ENCODE results near the gene PKD1L1. TPM values are rescaled to one million over a fixed set of nuclear protein-coding genes. Genes with fewer than 3 reads are reported as not detected.
"Not testable (repeated sequence)": the region's sequence is repeated elsewhere in the genome, so short reads cannot be mapped to it uniquely, and the experiment has no call there.

The PKD1L1 gene
- polyA plus RNA-seq, 1 donor from 2014 or later = 0.06 TPM

DNA sequence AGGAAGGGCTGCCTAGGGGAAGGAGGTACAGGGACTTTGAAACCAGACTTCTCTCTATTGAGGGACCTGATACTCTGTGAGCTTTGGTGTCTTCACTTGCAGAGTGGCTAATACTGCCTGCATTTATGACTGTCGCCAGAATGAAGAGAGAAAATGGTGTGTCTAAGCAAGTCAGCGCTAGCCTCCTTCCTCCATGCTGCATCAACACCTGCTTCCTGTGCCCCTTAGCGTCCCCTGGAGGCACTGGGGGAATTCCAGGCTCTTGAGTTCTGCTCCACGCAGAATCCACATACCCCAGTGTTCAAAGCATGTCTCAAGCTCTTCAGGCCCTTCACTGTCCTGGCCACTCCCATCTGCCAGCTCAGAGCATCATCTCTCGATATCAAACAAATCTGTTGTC is 140.5 kb downstream of the PKD1L1 start:
- Mint-ChIP-seq H3K4me3 (peak overlapping the region in 1 of 4 donors; percentile 14), H3K27me3 (no peaks in the 10 kb centered on the region), H3K9me3 (no peaks in the 10 kb centered on the region), H3K27ac (peak overlapping the region in 1 of 3 donors; percentile 36), H3K36me3 (no peaks in the 10 kb centered on the region), H3K4me1 (peaks cover 16 to 27% (median 27%) of the 10 kb centered on the region in 3 donors)

- H3K9me3 Mint-ChIP-seq = no peaks in the 10 kb centered on the region
- H3K27ac Mint-ChIP-seq = no peak overlapping the region
- peak overlapping the region in 2 of 4 donors; percentile 6 to 83 for H3K4me3 Mint-ChIP-seq
- H3K27me3 Mint-ChIP-seq = no peaks in the 10 kb centered on the region
- H3K36me3 Mint-ChIP-seq = no peaks in the 10 kb centered on the region
- H3K4me1 Mint-ChIP-seq = peaks cover 16 to 27% (median 27%) of the 10 kb centered on the region in 3 donors
These were observed 141.1 kb downstream of the PKD1L1 start for GRCh38 chr7:47807126-47807525.

DNA sequence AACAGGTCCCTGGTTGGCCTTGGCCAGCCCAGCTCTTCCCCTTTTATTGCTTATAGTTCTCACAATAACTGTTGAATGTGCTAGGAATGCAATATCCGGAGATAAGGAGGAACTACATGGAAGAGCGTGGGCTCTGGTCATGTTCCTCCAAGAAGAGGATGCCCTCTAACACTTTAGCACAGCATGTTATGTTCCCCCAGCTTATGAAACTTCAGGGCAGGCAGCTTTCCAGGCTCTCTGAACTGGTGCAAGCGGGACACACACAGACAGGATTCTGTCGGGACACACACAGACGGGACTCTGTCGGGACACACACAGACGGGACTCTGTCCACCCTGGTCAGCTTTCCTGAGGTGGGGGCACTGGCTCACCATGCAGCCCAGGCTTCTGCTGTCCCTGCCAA is 141.6 kb downstream of the PKD1L1 start:
- Mint-ChIP-seq H3K9me3 (no peaks in the 10 kb centered on the region), H3K27me3 (no peaks in the 10 kb centered on the region), H3K27ac (no peak overlapping the region), H3K4me3 (peak overlapping the region in 1 of 4 donors; percentile 83), H3K36me3 (no peaks in the 10 kb centered on the region), H3K4me1 (peaks cover 16 to 27% (median 25%) of the 10 kb centered on the region in 3 donors)

GRCh38 chr7:47804767-47805545 is 143.3 kb downstream of the PKD1L1 start:
- Mint-ChIP-seq H3K4me1 (peaks cover 5 to 14% (median 11%) of the 10 kb centered on the region in 3 donors), H3K36me3 (peaks cover 2% of the 10 kb centered on the region), H3K9me3 (no peaks in the 10 kb centered on the region), H3K27ac (no peak overlapping the region), H3K27me3 (no peaks in the 10 kb centered on the region), H3K4me3 (no peak overlapping the region)

DNA sequence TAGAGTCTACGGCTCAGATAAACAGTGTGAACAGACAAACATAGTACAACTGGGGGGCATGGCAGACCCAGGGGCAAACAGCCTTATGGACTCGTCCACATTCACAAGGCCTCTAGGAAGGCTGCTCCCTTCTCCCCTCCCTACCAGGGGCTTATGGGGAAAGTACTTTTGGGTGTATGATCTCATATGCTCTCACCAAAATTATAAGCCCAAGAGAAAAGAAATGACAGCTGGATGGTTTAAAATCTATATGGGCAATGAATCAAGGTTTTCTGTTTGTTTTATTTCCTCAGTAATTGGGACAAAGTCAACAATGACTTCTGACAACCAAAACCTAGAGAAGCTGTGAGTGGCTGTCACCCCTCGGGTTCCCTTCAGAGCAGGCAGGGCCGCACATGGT is 144.4 kb downstream of the PKD1L1 start:
- Mint-ChIP-seq H3K27ac (no peak overlapping the region), H3K27me3 (no peaks in the 10 kb centered on the region), H3K36me3 (peaks cover 2% of the 10 kb centered on the region), H3K4me3 (no peak overlapping the region), H3K4me1 (peaks cover 4 to 14% (median 13%) of the 10 kb centered on the region in 3 donors), H3K9me3 (no peaks in the 10 kb centered on the region)

GRCh38 chr7:47803025-47803424 is 145.2 kb downstream of the PKD1L1 start:
- Mint-ChIP-seq H3K27me3 (no peaks in the 10 kb centered on the region), H3K4me3 (no peak overlapping the region), H3K36me3 (peaks cover 2% of the 10 kb centered on the region), H3K27ac (no peak overlapping the region), H3K9me3 (no peaks in the 10 kb centered on the region), H3K4me1 (peaks cover 4 to 12% (median 11%) of the 10 kb centered on the region in 3 donors)

GRCh38 chr7:47801423-47801822 is 146.8 kb downstream of the PKD1L1 start:
- H3K27ac Mint-ChIP-seq = no peak overlapping the region
- H3K36me3 Mint-ChIP-seq = peaks cover 2% of the 10 kb centered on the region
- no peaks in the 10 kb centered on the region for H3K27me3 Mint-ChIP-seq
- H3K4me1 Mint-ChIP-seq = peaks cover 0 to 4% (median 3%) of the 10 kb centered on the region in 3 donors
- H3K4me3 Mint-ChIP-seq = no peak overlapping the region
- no peaks in the 10 kb centered on the region for H3K9me3 Mint-ChIP-seq

DNA sequence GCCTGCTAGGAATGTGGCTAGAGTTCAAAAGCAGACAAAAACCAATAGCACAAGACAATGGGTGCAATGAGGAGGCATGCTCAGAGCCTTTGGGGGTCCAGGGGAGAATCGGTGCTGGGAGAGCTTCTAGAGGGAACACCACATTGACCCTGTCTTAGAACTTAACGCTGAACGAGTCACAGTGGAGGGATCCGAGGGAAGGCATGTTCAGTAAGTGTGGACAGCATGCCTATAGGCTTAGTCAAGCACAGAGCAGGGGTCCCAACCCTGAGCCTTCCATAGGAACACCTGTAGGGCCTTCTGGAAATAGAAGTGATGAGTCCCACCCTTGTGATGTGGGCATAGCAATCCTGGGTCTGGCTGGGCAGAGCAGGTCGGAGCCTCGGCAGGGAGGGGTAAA is 148.7 kb downstream of the PKD1L1 start:
- H3K4me1 Mint-ChIP-seq = peaks cover 0 to 3% (median 0%) of the 10 kb centered on the region in 3 donors
- no peaks in the 10 kb centered on the region for H3K27me3 Mint-ChIP-seq
- peaks cover 4% of the 10 kb centered on the region for H3K36me3 Mint-ChIP-seq
- H3K4me3 Mint-ChIP-seq = no peak overlapping the region
- no peaks in the 10 kb centered on the region for H3K9me3 Mint-ChIP-seq
- H3K27ac Mint-ChIP-seq = no peak overlapping the region

GRCh38 chr7:47796347-47796746 is 151.9 kb downstream of the PKD1L1 start:
- Mint-ChIP-seq H3K27me3 (peaks cover 3% of the 10 kb centered on the region), H3K36me3 (peaks cover 5% of the 10 kb centered on the region), H3K4me1 (peaks cover 0 to 8% (median 3%) of the 10 kb centered on the region in 3 donors), H3K27ac (no peak overlapping the region), H3K9me3 (no peaks in the 10 kb centered on the region), H3K4me3 (no peak overlapping the region)

DNA sequence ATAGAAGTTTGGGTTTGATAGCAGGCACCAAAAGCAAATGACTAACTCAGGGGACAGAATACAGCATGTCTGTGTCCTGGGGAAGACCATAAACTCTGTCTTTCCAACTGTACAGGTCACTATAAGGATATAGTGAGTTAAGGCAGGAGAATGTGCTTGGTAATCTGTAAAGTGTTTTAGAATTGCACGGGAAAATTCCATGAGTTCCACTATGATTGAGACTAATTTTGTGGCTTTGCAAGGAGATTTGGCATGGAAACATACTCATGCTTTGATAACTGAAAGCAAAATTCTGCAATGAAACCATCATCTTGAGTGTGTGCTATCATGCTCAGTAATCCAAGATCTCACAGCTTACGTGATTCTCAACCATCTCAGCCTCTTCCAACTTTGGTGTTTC is 152.6 kb downstream of the PKD1L1 start:
- no peaks in the 10 kb centered on the region for H3K9me3 Mint-ChIP-seq
- peaks cover 0 to 8% (median 3%) of the 10 kb centered on the region in 3 donors for H3K4me1 Mint-ChIP-seq
- no peak overlapping the region for H3K4me3 Mint-ChIP-seq
- peaks cover 8% of the 10 kb centered on the region for H3K36me3 Mint-ChIP-seq
- H3K27me3 Mint-ChIP-seq = peaks cover 3% of the 10 kb centered on the region
- H3K27ac Mint-ChIP-seq = no peak overlapping the region

DNA sequence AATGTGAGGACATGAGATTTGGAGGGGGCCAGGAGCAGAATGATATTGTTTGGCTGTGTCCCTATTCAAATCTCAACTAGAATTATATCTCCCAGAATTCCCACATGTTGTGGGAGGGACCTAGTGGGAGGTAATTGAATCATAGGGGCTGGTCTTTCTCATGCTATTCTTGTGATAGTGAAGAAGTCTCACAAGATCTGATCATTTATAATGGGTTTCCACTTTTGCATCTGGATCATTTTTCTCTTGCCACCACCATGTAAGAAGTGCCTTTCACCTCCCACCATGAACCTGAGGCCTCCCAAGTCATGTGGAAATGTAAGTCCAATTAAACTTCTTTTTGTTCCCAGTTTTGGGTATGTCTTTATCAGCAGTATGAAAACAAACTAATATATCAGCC is 153.1 kb downstream of the PKD1L1 start:
- H3K27ac Mint-ChIP-seq, H3K36me3 Mint-ChIP-seq, H3K4me1 Mint-ChIP-seq, H3K4me3 Mint-ChIP-seq, H3K9me3 Mint-ChIP-seq, H3K27me3 Mint-ChIP-seq: not testable (repeated sequence)

GRCh38 chr7:47794016-47794415 is 154.2 kb downstream of the PKD1L1 start:
- Mint-ChIP-seq H3K4me3 (no peak overlapping the region), H3K9me3 (no peaks in the 10 kb centered on the region), H3K4me1 (peaks cover 0 to 6% (median 3%) of the 10 kb centered on the region in 3 donors), H3K27me3 (peaks cover 3% of the 10 kb centered on the region), H3K27ac (no peak overlapping the region), H3K36me3 (peaks cover 6% of the 10 kb centered on the region)

- H3K9me3 Mint-ChIP-seq, H3K4me1 Mint-ChIP-seq, H3K36me3 Mint-ChIP-seq, H3K27me3 Mint-ChIP-seq, H3K4me3 Mint-ChIP-seq: not testable (repeated sequence)
- H3K27ac Mint-ChIP-seq = peak overlapping the region in 1 of 3 donors; percentile 41
These were observed 155.1 kb downstream of the PKD1L1 start for GRCh38 chr7:47793186-47793585.

DNA sequence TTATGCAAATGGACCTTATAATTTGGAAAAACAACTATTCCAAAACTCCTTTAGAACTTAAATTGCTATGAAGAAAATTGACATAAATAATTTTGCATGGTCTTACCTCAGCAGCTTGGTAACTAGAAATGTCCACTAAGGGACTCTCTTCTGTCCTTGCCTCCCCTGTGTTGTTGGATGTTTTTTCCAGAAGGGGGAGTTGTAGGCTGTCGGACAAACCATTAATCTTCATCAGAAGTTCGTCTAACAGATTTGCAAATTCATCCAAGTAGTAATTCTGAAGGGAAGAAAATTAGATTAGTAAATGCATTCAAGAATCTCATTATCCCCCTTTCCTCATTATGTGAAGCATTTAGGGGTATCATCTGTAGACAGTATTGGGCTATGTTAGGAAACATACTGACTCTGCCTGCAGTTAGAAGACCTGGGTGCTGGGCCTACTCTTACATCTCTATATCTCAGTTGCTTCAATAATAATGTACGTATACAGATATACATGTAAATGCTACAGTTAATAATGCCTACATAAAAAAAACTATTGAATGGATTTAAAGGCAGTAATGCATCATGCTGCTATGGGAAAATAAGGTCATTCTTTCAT is 155.6 kb downstream of the PKD1L1 start:
- Mint-ChIP-seq H3K9me3 (no peaks in the 10 kb centered on the region), H3K27ac (no peak overlapping the region), H3K4me1 (peaks cover 0 to 5% (median 3%) of the 10 kb centered on the region in 3 donors), H3K4me3 (no peak overlapping the region), H3K27me3 (peaks cover 3% of the 10 kb centered on the region), H3K36me3 (peaks cover 6% of the 10 kb centered on the region)

- Mint-ChIP-seq H3K27me3 (peaks cover 3% of the 10 kb centered on the region), H3K27ac (peak overlapping the region in 1 of 3 donors; percentile 6), H3K4me3 (no peak overlapping the region), H3K9me3 (no peaks in the 10 kb centered on the region), H3K36me3 (peaks cover 6% of the 10 kb centered on the region), H3K4me1 (peaks cover 0 to 5% (median 3%) of the 10 kb centered on the region in 3 donors)
These were observed 156.6 kb downstream of the PKD1L1 start for GRCh38 chr7:47791682-47792081.

DNA sequence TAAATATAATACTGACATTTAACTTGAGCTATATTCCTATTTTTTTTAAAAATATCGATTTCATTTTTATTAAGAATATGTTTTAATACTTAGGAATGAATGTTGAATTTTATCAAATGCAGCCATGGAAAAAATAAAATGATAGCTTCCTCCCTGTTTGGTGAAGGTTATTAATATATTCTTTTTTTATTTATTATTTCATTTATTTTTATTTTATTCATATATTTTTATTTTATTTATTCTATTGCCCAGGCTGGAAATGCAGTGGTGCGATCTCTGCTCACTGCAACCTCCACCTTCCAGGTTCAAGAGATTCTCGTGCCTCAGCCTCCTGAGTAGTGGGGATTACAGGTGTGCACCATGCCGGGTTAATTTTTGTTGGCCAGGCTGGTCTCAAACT is 160.2 kb downstream of the PKD1L1 start:
- Mint-ChIP-seq H3K27me3 (peaks cover 2% of the 10 kb centered on the region), H3K36me3 (peaks cover 4% of the 10 kb centered on the region), H3K4me1 (no peaks in the 10 kb centered on the region), H3K9me3 (no peaks in the 10 kb centered on the region), H3K27ac (no peak overlapping the region), H3K4me3 (no peak overlapping the region)
